Panc1 (cell line): ENCODE results near the gene ETAA1.

Experiments used
- CTCF ChIP-seq: fragments of 450-650 bp; IDR thresholded peaks from 2 replicates; pipeline ENCODE4 v1.5.1; 2017; ENCODE audit warnings: mild to moderate bottlenecking
- POLR2AphosphoS5 ChIP-seq: IDR thresholded peaks from 2 replicates; pipeline ENCODE4 v1.6.1; 2012; ENCODE audit warnings: mild to moderate bottlenecking, low read depth, low read length, moderate library complexity
- SIN3A ChIP-seq: IDR thresholded peaks from 2 replicates; pipeline ENCODE4 v1.6.1; 2012; ENCODE audit warnings: low read depth, mild to moderate bottlenecking, low read length, moderate library complexity, borderline replicate concordance; ENCODE audit not compliant: insufficient read depth

GRCh38 chr2:67412424-67412823, 15.3 kb downstream of the ETAA1 start:
- TF ChIP-seq CTCF (no peak), SIN3A (no peak), POLR2AphosphoS5 (no peak)
